Cerebellar cortex (tissue), 1 donor: ENCODE measurements around the gene POLD1.
A peak's percentile ranks its signal among the peaks of the same experiment; 100 is the strongest.
"Not testable (repeated sequence)": the region's sequence is repeated elsewhere in the genome, so short reads cannot be mapped to it uniquely, and the experiment has no call there.

ENCODE experiments used
- DNase-seq: peaks from one replicate; pipeline ENCODE4 v3.0.0-alpha.2; 2015; ENCODE audit warnings: low spot score

The POLD1 gene

GRCh38 chr19:50435627-50436026 is 51.5 kb downstream of the POLD1 start:
- DNase-seq, result no peak

GRCh38 chr19:50437862-50438449 is 53.8 kb downstream of the POLD1 start:
- no peak for DNase-seq

GRCh38 chr19:50439130-50439529 is 55.0 kb downstream of the POLD1 start:
- not testable (repeated sequence) for DNase-seq

- DNase-seq, result no peak
Measured at GRCh38 chr19:50444059-50444458, 59.9 kb downstream of the POLD1 start.

GRCh38 chr19:50447053-50447452 is 62.9 kb downstream of the POLD1 start:
- no peak for DNase-seq

GRCh38 chr19:50447750-50448149 is 63.6 kb downstream of the POLD1 start:
- DNase-seq, result no peak

GRCh38 chr19:50449236-50449899 is 65.2 kb downstream of the POLD1 start:
- DNase-seq, result no peak

- DNase-seq, result no peak
Measured at GRCh38 chr19:50450369-50451222, 66.4 kb downstream of the POLD1 start.

- no peak for DNase-seq
Measured at GRCh38 chr19:50451223-50451534, 67.0 kb downstream of the POLD1 start.

GRCh38 chr19:50453243-50453642 is 69.1 kb downstream of the POLD1 start:
- DNase-seq, result no peak

GRCh38 chr19:50455992-50456391 is 71.8 kb downstream of the POLD1 start:
- DNase-seq, result no peak

- no peak for DNase-seq
Measured at GRCh38 chr19:50457300-50457699, 73.2 kb downstream of the POLD1 start.

- no peak for DNase-seq
Measured at GRCh38 chr19:50458396-50459066, 74.4 kb downstream of the POLD1 start.

- DNase-seq, result no peak
Measured at GRCh38 chr19:50459067-50459456, 74.9 kb downstream of the POLD1 start.

- no peak for DNase-seq
Measured at GRCh38 chr19:50459638-50460037, 75.5 kb downstream of the POLD1 start.

- peak; percentile 16 for DNase-seq
Measured at GRCh38 chr19:50460161-50460765, 76.1 kb downstream of the POLD1 start.

- DNase-seq, result peak; percentile 59
Measured at GRCh38 chr19:50461066-50461875, 77.1 kb downstream of the POLD1 start.

- no peak for DNase-seq
Measured at GRCh38 chr19:50462970-50463369, 78.8 kb downstream of the POLD1 start.

- no peak for DNase-seq
Measured at GRCh38 chr19:50464348-50464747, 80.2 kb downstream of the POLD1 start.

- no peak for DNase-seq
Measured at GRCh38 chr19:50465000-50465399, 80.9 kb downstream of the POLD1 start.

- DNase-seq, result no peak
Measured at GRCh38 chr19:50465986-50466705, 82.0 kb downstream of the POLD1 start.
